Measurements from ENCODE around the gene HLA-DOA. TPM values are rescaled to one million over a fixed set of nuclear protein-coding genes. Genes with fewer than 3 reads are reported as not detected.

Gene HLA-DOA
- total RNA-seq, 1 experiment from 2014 or later, result 0.58 TPM

DNA sequence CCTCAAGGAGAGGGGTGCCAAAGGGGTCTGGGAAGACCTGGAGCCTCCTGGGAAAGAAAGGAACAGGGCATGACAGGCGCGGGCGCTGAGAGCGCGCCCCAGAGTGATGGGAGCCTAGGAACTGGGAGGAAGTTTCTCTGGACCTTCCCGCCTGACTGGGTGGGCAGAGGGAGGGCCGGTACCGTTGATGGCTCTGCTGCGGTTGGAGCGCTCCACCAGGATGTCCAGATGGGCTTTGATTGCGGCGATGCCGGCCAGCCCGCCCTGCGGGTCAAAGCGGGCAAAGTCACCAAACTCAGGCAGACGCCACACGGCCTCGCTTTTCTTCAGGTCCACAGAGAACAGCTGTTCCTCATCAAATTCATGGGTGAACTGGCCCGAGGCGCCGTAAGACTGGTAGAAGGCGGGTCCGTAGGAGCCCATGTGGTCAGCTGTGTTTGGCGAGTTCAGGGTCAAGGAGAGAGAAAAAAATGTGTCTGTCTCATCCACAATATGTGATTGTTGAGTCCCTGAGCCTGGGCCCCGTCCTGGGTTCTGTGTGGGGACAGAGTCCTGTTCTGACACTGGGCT is 1.5 kb downstream of the HLA-DOA start:
- Histone ChIP-seq H3K27ac (ENCODE audit: low read depth, low read length, poor library complexity, severe bottlenecking) (no peak overlapping the region), H3K4me1 (ENCODE audit: insufficient read depth, low read length, poor library complexity, severe bottlenecking) (no peaks in the 10 kb centered on the region), H3K36me3 (ENCODE audit: insufficient read depth, low read length, poor library complexity, severe bottlenecking) (no peaks in the 10 kb centered on the region), H3K4me3 (ENCODE audit: low read depth, low read length, poor library complexity, severe bottlenecking) (no peak overlapping the region), H3K27me3 (replicated peaks; ENCODE audit: insufficient read depth, low read depth, low read length, poor library complexity) (peaks cover 12% of the 10 kb centered on the region), H3K9me3 (ENCODE audit: low read depth, low read length, poor library complexity, severe bottlenecking) (no peaks in the 10 kb centered on the region)
- intact Hi-C loops (cut with micrococcal nuclease; ENCODE audit: unreplicated experiment), result no loop called here
- TF ChIP-seq, protein P1, sequence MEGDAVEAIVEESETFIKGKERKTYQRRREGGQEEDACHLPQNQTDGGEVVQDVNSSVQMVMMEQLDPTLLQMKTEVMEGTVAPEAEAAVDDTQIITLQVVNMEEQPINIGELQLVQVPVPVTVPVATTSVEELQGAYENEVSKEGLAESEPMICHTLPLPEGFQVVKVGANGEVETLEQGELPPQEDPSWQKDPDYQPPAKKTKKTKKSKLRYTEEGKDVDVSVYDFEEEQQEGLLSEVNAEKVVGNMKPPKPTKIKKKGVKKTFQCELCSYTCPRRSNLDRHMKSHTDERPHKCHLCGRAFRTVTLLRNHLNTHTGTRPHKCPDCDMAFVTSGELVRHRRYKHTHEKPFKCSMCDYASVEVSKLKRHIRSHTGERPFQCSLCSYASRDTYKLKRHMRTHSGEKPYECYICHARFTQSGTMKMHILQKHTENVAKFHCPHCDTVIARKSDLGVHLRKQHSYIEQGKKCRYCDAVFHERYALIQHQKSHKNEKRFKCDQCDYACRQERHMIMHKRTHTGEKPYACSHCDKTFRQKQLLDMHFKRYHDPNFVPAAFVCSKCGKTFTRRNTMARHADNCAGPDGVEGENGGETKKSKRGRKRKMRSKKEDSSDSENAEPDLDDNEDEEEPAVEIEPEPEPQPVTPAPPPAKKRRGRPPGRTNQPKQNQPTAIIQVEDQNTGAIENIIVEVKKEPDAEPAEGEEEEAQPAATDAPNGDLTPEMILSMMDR (conservative IDR thresholded peaks at IDR 0.05; ENCODE audit: low read depth, low read length), result no peak
- no TSS peak for BruUV-seq (replicated peaks)
- POLR2A ChIA-PET (ENCODE audit: low non-redundant PET), result no interaction called here
- DNase-seq (ENCODE audit: low spot score), result no peak
- CTCF ChIA-PET, result no interaction called here

DNA sequence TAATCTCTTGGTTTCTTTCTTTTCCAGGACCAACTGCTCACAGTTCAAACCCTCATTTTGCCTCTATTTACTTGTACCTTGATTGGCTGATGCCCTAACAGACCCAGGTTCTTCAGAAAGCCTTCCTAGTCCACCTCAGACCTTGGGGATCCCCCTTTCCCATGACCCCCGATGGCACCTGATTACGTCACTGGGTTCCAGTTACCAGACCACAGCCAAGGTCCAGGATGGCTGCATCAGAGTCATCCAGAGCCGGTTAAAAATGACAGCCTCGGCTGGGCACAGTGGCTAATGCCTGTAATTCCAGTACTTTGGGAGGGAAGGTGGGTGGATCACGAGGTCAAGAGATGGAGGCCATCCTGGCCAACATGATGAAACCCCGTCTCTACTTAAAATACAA is 4.5 kb downstream of the HLA-DOA start:
- Histone ChIP-seq H3K27me3 (replicated peaks; ENCODE audit: insufficient read depth, low read depth, low read length, poor library complexity) (peaks cover 19% of the 10 kb centered on the region), H3K9me3 (ENCODE audit: low read depth, low read length, poor library complexity, severe bottlenecking) (no peaks in the 10 kb centered on the region), H3K4me3 (ENCODE audit: low read depth, low read length, poor library complexity, severe bottlenecking) (no peak overlapping the region), H3K36me3 (ENCODE audit: insufficient read depth, low read length, poor library complexity, severe bottlenecking) (no peaks in the 10 kb centered on the region), H3K27ac (ENCODE audit: low read depth, low read length, poor library complexity, severe bottlenecking) (no peak overlapping the region), H3K4me1 (ENCODE audit: insufficient read depth, low read length, poor library complexity, severe bottlenecking) (no peaks in the 10 kb centered on the region)
- BruUV-seq (replicated peaks), result no TSS peak
- intact Hi-C loops (cut with micrococcal nuclease; ENCODE audit: unreplicated experiment), result no loop called here
- ChIA-PET CTCF (no interaction called here), POLR2A (ENCODE audit: low non-redundant PET) (interaction anchor here (0.6 kb wide), 1 partner anchor 63 kb away, joined by 4 read pairs; no protein-coding TSS in a partner anchor)
- no peak for TF ChIP-seq EZH2 (IDR thresholded peaks at IDR 0.05; ENCODE audit: borderline replicate concordance, low read depth, low read length, poor library complexity, severe bottlenecking)
- TF ChIP-seq, protein P1 (conservative IDR thresholded peaks at IDR 0.05; ENCODE audit: low read depth, low read length), result no peak
- no peak for DNase-seq (ENCODE audit: low spot score)

DNA sequence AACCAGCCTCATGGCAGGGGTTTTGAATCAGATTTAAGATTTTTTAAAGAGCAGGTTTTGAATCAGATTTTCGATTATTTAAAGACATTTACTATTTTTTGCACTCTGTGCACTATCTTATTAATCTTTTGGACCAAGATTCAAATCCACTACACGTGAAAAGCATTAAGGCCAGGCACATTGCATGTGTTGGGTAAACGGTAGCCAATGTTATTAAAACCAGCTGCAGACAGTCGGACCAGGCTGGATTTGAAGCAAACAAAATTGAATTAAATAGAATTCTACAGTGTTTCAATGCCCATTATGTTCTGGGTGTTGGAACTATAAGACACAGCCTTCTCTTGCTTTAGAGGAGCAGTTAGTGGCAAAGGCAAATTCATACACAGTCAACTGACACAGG is 7.7 kb downstream of the HLA-DOA start:
- Histone ChIP-seq H3K36me3 (ENCODE audit: insufficient read depth, low read length, poor library complexity, severe bottlenecking) (no peaks in the 10 kb centered on the region), H3K4me3 (ENCODE audit: low read depth, low read length, poor library complexity, severe bottlenecking) (no peak overlapping the region), H3K27me3 (replicated peaks; ENCODE audit: insufficient read depth, low read depth, low read length, poor library complexity) (peaks cover 19% of the 10 kb centered on the region), H3K4me1 (ENCODE audit: insufficient read depth, low read length, poor library complexity, severe bottlenecking) (no peaks in the 10 kb centered on the region), H3K27ac (ENCODE audit: low read depth, low read length, poor library complexity, severe bottlenecking) (no peak overlapping the region), H3K9me3 (ENCODE audit: low read depth, low read length, poor library complexity, severe bottlenecking) (no peaks in the 10 kb centered on the region)
- ChIA-PET POLR2A (ENCODE audit: low non-redundant PET) (interaction anchor here (0.8 kb wide), 1 partner anchor 21 kb away, joined by 3 read pairs; no protein-coding TSS in a partner anchor), CTCF (no interaction called here)
- DNase-seq (ENCODE audit: low spot score), result no peak
- no TSS peak for BruUV-seq (replicated peaks)
- intact Hi-C loops (cut with micrococcal nuclease; ENCODE audit: unreplicated experiment), result no loop called here
- TF ChIP-seq EZH2 (IDR thresholded peaks at IDR 0.05; ENCODE audit: borderline replicate concordance, low read depth, low read length, poor library complexity, severe bottlenecking), result no peak
- TF ChIP-seq, protein P1 (conservative IDR thresholded peaks at IDR 0.05; ENCODE audit: low read depth, low read length), result no peak
